Panc1 (cell line): ENCODE results near the gene C13orf46.

ENCODE experiments used
- CTCF ChIP-seq: fragments of 450-650 bp; IDR thresholded peaks from 2 replicates; pipeline ENCODE4 v1.5.1; 2017; ENCODE audit warnings: mild to moderate bottlenecking
- POLR2AphosphoS5 ChIP-seq: IDR thresholded peaks from 2 replicates; pipeline ENCODE4 v1.6.1; 2012; ENCODE audit warnings: mild to moderate bottlenecking, low read depth, low read length, moderate library complexity
- REST ChIP-seq, 2 experiments: IDR thresholded peaks; 2 replicates each; pipeline ENCODE4 v1.6.1; 2011 to 2012; ENCODE audit warnings: low read depth in 2 of 2, control low read depth in 1 of 2, low read length in 1 of 2, mild to moderate bottlenecking in 1 of 2, moderate library complexity in 1 of 2; ENCODE audit not compliant: insufficient read depth in 1 of 2

- TF ChIP-seq CTCF, result no peak
- no peak for TF ChIP-seq REST (IDR thresholded peaks at IDR 0.05; ENCODE audit: insufficient read depth in 1 of 2, low read depth in 2 of 2, low read length in 1 of 2)
- TF ChIP-seq POLR2AphosphoS5, result no peak
These were observed 49.0 kb upstream of the C13orf46 start for GRCh38 chr13:114022876-114023275.
